GM19351 (cell line): ENCODE measurements around the gene C20orf141.
A peak's percentile ranks its signal among the peaks of the same experiment; 100 is the strongest.
"Not testable (repeated sequence)": the region's sequence is repeated elsewhere in the genome, so short reads cannot be mapped to it uniquely, and the experiment has no call there.

Experiments used
- ATAC-seq: cut with Tn5 transposase; IDR thresholded peaks from one replicate; pipeline ENCODE4 v1.9.1; 2021; ENCODE audit warnings: mild to moderate bottlenecking, moderate library complexity; ENCODE audit not compliant: unreplicated experiment

C20orf141 gene

GRCh38 chr20:2820084-2820895 is 5.5 kb downstream of the C20orf141 start:
- no peak for ATAC-seq

GRCh38 chr20:2820896-2821869 is 6.4 kb downstream of the C20orf141 start:
- ATAC-seq: no peak

- no peak for ATAC-seq
These were observed 7.3 kb downstream of the C20orf141 start for GRCh38 chr20:2822073-2822472.

- ATAC-seq: no peak
These were observed 11.0 kb downstream of the C20orf141 start for GRCh38 chr20:2825761-2826160.

GRCh38 chr20:2826655-2827054 is 11.9 kb downstream of the C20orf141 start:
- no peak for ATAC-seq

- no peak for ATAC-seq
These were observed 14.6 kb downstream of the C20orf141 start for GRCh38 chr20:2829376-2829775.

- ATAC-seq: not testable (repeated sequence)
These were observed 16.4 kb downstream of the C20orf141 start for GRCh38 chr20:2831206-2831605.

- ATAC-seq: no peak
These were observed 19.0 kb downstream of the C20orf141 start for GRCh38 chr20:2833761-2834160.

- no peak for ATAC-seq
These were observed 19.8 kb downstream of the C20orf141 start for GRCh38 chr20:2834401-2835110.

- ATAC-seq: no peak
These were observed 20.6 kb downstream of the C20orf141 start for GRCh38 chr20:2835331-2835796.

GRCh38 chr20:2836035-2836434 is 21.2 kb downstream of the C20orf141 start:
- no peak for ATAC-seq

- ATAC-seq: no peak
These were observed 22.6 kb downstream of the C20orf141 start for GRCh38 chr20:2837221-2837960.

- ATAC-seq: no peak
These were observed 23.5 kb downstream of the C20orf141 start for GRCh38 chr20:2838170-2838797.

GRCh38 chr20:2838847-2839671 is 24.3 kb downstream of the C20orf141 start:
- no peak for ATAC-seq

GRCh38 chr20:2839732-2840137 is 24.9 kb downstream of the C20orf141 start:
- ATAC-seq: no peak

- ATAC-seq: peak; percentile 97
These were observed 25.6 kb downstream of the C20orf141 start, which contains the start of the genes PCED1A and VPS16 for GRCh38 chr20:2840138-2840966. Gene PCED1A (minus strand): TSS chr20:2840655. CDS start chr20:2839912, 743 bp downstream. Gene VPS16 (plus strand): TSS chr20:2840745. CDS start chr20:2840775, 30 bp downstream.

- ATAC-seq: peak; percentile 27
These were observed 26.3 kb downstream of the C20orf141 start for GRCh38 chr20:2840967-2841531.
